ENCODE measurements around the gene RBMS3. TPM values are rescaled to one million over a fixed set of nuclear protein-coding genes. Genes with fewer than 3 reads are reported as not detected.

RBMS3 gene
- total RNA-seq, 1 donor from 2014 or later = 3.8 TPM

DNA sequence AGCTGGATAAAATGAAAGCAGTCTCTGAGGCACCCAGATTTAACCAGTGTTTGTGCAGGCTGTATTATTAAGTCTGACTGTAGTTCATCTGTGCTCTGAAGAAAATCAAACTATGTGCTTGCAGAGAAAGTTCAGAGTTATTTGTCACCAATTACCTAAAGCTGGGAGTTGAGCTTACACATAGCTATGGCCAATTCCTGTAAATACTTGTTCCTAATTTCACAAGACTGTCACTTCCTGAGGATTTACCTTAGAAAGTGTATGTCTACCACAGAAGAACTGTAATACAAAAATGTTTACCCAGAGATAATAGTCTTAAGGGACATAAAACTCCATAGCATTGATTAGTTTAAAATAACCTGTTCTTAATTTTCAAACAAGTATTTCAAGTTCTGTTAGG is 697.2 kb downstream of the RBMS3 start:
- no peak overlapping the region for H3K4me3 Mint-ChIP-seq (ENCODE audit: low read depth)
- TF ChIP-seq, protein P1, sequence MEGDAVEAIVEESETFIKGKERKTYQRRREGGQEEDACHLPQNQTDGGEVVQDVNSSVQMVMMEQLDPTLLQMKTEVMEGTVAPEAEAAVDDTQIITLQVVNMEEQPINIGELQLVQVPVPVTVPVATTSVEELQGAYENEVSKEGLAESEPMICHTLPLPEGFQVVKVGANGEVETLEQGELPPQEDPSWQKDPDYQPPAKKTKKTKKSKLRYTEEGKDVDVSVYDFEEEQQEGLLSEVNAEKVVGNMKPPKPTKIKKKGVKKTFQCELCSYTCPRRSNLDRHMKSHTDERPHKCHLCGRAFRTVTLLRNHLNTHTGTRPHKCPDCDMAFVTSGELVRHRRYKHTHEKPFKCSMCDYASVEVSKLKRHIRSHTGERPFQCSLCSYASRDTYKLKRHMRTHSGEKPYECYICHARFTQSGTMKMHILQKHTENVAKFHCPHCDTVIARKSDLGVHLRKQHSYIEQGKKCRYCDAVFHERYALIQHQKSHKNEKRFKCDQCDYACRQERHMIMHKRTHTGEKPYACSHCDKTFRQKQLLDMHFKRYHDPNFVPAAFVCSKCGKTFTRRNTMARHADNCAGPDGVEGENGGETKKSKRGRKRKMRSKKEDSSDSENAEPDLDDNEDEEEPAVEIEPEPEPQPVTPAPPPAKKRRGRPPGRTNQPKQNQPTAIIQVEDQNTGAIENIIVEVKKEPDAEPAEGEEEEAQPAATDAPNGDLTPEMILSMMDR (IDR thresholded peaks at IDR 0.05; ENCODE audit: unreplicated experiment) = no peak
- H3K9me3 Mint-ChIP-seq (ENCODE audit: low read depth) = peaks cover 28% of the 10 kb centered on the region
- no peaks in the 10 kb centered on the region for H3K27me3 Mint-ChIP-seq
- H3K4me1 Mint-ChIP-seq (ENCODE audit: low read depth) = peaks cover 7% of the 10 kb centered on the region
- no peak for DNase-seq (ENCODE audit: low spot score, unreplicated experiment)
- H3K36me3 Mint-ChIP-seq (ENCODE audit: insufficient read depth) = peaks cover 6% of the 10 kb centered on the region
- no peak overlapping the region for H3K27ac Mint-ChIP-seq

GRCh38 chr3:29991198-29991597 is 710.3 kb downstream of the RBMS3 start:
- H3K4me3 Mint-ChIP-seq (ENCODE audit: low read depth) = no peak overlapping the region
- H3K4me1 Mint-ChIP-seq (ENCODE audit: low read depth) = no peaks in the 10 kb centered on the region
- DNase-seq (ENCODE audit: low spot score, unreplicated experiment) = no peak
- TF ChIP-seq, protein P1 (IDR thresholded peaks at IDR 0.05; ENCODE audit: unreplicated experiment) = no peak
- H3K9me3 Mint-ChIP-seq (ENCODE audit: low read depth) = peaks cover 3% of the 10 kb centered on the region
- H3K36me3 Mint-ChIP-seq (ENCODE audit: insufficient read depth) = no peaks in the 10 kb centered on the region
- no peaks in the 10 kb centered on the region for H3K27me3 Mint-ChIP-seq
- H3K27ac Mint-ChIP-seq = no peak overlapping the region

DNA sequence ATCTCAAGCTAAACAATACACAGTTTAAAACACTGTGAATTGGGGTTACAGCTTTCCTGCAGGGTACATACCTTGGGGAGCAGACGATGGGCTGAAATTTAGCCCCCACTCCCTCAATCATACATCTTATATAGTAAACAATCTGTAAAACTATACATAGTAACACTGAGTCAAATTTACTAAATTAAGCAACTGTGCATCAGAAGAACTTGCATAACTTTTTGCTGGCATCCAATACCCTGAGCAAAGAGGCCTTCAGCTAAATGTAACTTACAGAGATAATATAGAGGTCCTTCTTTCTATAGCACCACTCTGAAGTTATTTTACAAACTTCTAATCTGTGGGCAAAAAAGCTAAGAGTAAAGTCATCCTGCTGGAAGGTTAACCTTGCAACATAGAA is 721.9 kb downstream of the RBMS3 start:
- Mint-ChIP-seq H3K27ac (no peak overlapping the region), H3K4me1 (ENCODE audit: low read depth) (peaks cover 9% of the 10 kb centered on the region), H3K36me3 (ENCODE audit: insufficient read depth) (no peaks in the 10 kb centered on the region), H3K4me3 (ENCODE audit: low read depth) (no peak overlapping the region), H3K9me3 (ENCODE audit: low read depth) (peaks cover 5% of the 10 kb centered on the region), H3K27me3 (no peaks in the 10 kb centered on the region)
- TF ChIP-seq, protein P1 (IDR thresholded peaks at IDR 0.05; ENCODE audit: unreplicated experiment) = no peak
- DNase-seq (ENCODE audit: low spot score, unreplicated experiment) = no peak

DNA sequence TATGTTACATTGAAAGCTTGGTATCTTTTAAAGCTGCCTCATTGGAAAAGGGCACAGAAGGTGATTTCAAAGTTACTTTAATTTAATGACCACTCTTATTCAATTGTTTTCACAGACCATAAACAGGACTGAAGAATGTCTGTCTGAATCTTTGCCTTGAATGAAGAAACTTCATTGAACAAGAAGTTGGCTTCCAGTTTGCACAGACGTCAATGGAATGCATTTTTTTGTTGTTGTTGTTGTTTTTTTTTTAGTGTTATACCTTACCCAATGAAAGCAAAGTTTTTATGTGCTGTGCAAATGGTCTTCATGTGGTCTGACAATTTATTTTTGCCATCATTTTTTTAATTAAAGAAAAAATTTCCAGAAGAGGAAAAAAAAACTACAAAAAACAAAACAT is 722.9 kb downstream of the RBMS3 start:
- no peaks in the 10 kb centered on the region for H3K27me3 Mint-ChIP-seq
- H3K4me3 Mint-ChIP-seq (ENCODE audit: low read depth) = no peak overlapping the region
- DNase-seq (ENCODE audit: low spot score, unreplicated experiment) = no peak
- peaks cover 13% of the 10 kb centered on the region for H3K4me1 Mint-ChIP-seq (ENCODE audit: low read depth)
- no peak overlapping the region for H3K27ac Mint-ChIP-seq
- peaks cover 5% of the 10 kb centered on the region for H3K9me3 Mint-ChIP-seq (ENCODE audit: low read depth)
- TF ChIP-seq, protein P1 (IDR thresholded peaks at IDR 0.05; ENCODE audit: unreplicated experiment) = no peak
- no peaks in the 10 kb centered on the region for H3K36me3 Mint-ChIP-seq (ENCODE audit: insufficient read depth)

DNA sequence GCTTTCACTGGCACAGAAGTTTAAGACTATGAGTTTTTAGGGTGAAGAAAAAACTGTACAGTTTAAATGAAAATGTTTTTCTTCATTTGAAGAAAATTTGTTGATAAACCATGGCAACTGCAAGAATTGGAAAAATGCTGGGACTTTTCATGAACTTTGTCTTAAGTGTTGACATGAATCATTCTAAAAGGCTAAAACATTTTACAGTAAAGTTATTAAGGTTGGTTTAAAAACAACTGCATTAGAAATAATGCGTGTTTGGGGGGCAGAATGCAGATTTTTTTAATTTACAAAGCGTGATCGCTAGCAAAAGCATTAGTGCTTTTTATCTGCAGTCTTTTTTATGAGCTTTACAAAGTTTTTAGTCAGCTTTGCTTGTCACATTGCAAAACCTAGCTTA is 723.6 kb downstream of the RBMS3 start:
- no peak for DNase-seq (ENCODE audit: low spot score, unreplicated experiment)
- no peaks in the 10 kb centered on the region for H3K36me3 Mint-ChIP-seq (ENCODE audit: insufficient read depth)
- H3K4me3 Mint-ChIP-seq (ENCODE audit: low read depth) = no peak overlapping the region
- TF ChIP-seq, protein P1 (IDR thresholded peaks at IDR 0.05; ENCODE audit: unreplicated experiment) = no peak
- no peaks in the 10 kb centered on the region for H3K27me3 Mint-ChIP-seq
- H3K9me3 Mint-ChIP-seq (ENCODE audit: low read depth) = peaks cover 3% of the 10 kb centered on the region
- H3K27ac Mint-ChIP-seq = no peak overlapping the region
- peaks cover 13% of the 10 kb centered on the region for H3K4me1 Mint-ChIP-seq (ENCODE audit: low read depth)
